ENCODE results near the gene SLC6A9. TPM values are rescaled to one million over a fixed set of nuclear protein-coding genes. Genes with fewer than 3 reads are reported as not detected.
A peak's percentile ranks its signal among the peaks of the same experiment; 100 is the strongest.

SLC6A9 gene
- total and polyA plus RNA-seq, 2 experiments from 2014 or later, result 4.9 to 13.2 TPM

- no peak for TF ChIP-seq CTCF (IDR thresholded peaks at IDR 0.05; ENCODE audit: low read depth, low read length)
- no peak for DNase-seq (ENCODE audit: low read depth in 1 of 2, low spot score in 1 of 2)
- no peaks in the 10 kb centered on the region for H3K9me3 ChIP-seq (ENCODE audit: low read depth)
- H3K27me3 ChIP-seq, result no peaks in the 10 kb centered on the region
- H3K27ac ChIP-seq, result peak overlapping the region; percentile 79
- H3K36me3 ChIP-seq, result peaks cover 11% of the 10 kb centered on the region
- peak overlapping the region; percentile 62 for H3K4me3 ChIP-seq
- peaks cover 3% of the 10 kb centered on the region for H3K4me1 ChIP-seq (ENCODE audit: low read depth)
Observed at GRCh38 chr1:43973981-43974442, 57.2 kb downstream of the SLC6A9 start.

GRCh38 chr1:43971336-43971980, 59.8 kb downstream of the SLC6A9 start:
- no peak overlapping the region for H3K4me3 ChIP-seq
- H3K27ac ChIP-seq, result no peak overlapping the region
- H3K27me3 ChIP-seq, result no peaks in the 10 kb centered on the region
- H3K9me3 ChIP-seq (ENCODE audit: low read depth), result no peaks in the 10 kb centered on the region
- H3K36me3 ChIP-seq, result peaks cover 2% of the 10 kb centered on the region
- H3K4me1 ChIP-seq (ENCODE audit: low read depth), result peaks cover 3% of the 10 kb centered on the region
- DNase-seq (ENCODE audit: low read depth in 1 of 2, low spot score in 1 of 2), result no peak
- TF ChIP-seq CTCF (IDR thresholded peaks at IDR 0.05; ENCODE audit: low read depth, low read length), result no peak

- H3K4me1 ChIP-seq (ENCODE audit: low read depth), result peaks cover 3% of the 10 kb centered on the region
- peak overlapping the region; percentile 81 for H3K4me3 ChIP-seq
- H3K9me3 ChIP-seq (ENCODE audit: low read depth), result no peaks in the 10 kb centered on the region
- H3K36me3 ChIP-seq, result no peaks in the 10 kb centered on the region
- DNase-seq (ENCODE audit: low read depth in 1 of 2, low spot score in 1 of 2), result no peak
- H3K27me3 ChIP-seq, result no peaks in the 10 kb centered on the region
- TF ChIP-seq CTCF (IDR thresholded peaks at IDR 0.05; ENCODE audit: low read depth, low read length), result no peak
- no peak overlapping the region for H3K27ac ChIP-seq
Observed at GRCh38 chr1:43970911-43971310, 60.4 kb downstream of the SLC6A9 start.

- Histone ChIP-seq H3K4me3 (peak overlapping the region; percentile 81), H3K27me3 (no peaks in the 10 kb centered on the region), H3K27ac (no peak overlapping the region), H3K36me3 (no peaks in the 10 kb centered on the region), H3K4me1 (ENCODE audit: low read depth) (peaks cover 3% of the 10 kb centered on the region), H3K9me3 (ENCODE audit: low read depth) (no peaks in the 10 kb centered on the region)
- no peak for TF ChIP-seq CTCF (IDR thresholded peaks at IDR 0.05; ENCODE audit: low read depth, low read length)
- no peak for DNase-seq (ENCODE audit: low read depth in 1 of 2, low spot score in 1 of 2)
Observed at GRCh38 chr1:43970502-43970901, 60.8 kb downstream of the SLC6A9 start.

GRCh38 chr1:43969746-43970466, 61.4 kb downstream of the SLC6A9 start, which contains the start of gene DPH2:
TSS of gene DPH2 (plus strand) at chr1:43970010. CDS start at chr1:43970176, 166 bp downstream.
- Histone ChIP-seq H3K4me1 (ENCODE audit: low read depth) (peaks cover 3% of the 10 kb centered on the region), H3K36me3 (no peaks in the 10 kb centered on the region), H3K4me3 (peak within 1 kb of the TSS; percentile 81), H3K9me3 (ENCODE audit: low read depth) (no peaks in the 10 kb centered on the region), H3K27me3 (no peaks in the 10 kb centered on the region), H3K27ac (no peak within 1 kb of the TSS)
- TF ChIP-seq CTCF (IDR thresholded peaks at IDR 0.05; ENCODE audit: low read depth, low read length), result no peak
- DNase-seq (ENCODE audit: low read depth in 1 of 2, low spot score in 1 of 2), result peak; percentile 97 to 98

All from cardiac muscle cell (in vitro differentiated cells and primary cell).